Keratinocyte (primary cell): ENCODE measurements around the gene TMEM256. TPM values are rescaled to one million over a fixed set of nuclear protein-coding genes. Genes with fewer than 3 reads are reported as not detected.

Experiments
- DNase-seq: peaks from one replicate; pipeline ENCODE4 v3.0.0-alpha.2; 2011; ENCODE audit warnings: low read depth, missing footprints, low spot score
- FAIRE-seq: peaks from 2 replicates; lab custom pipeline; 2011; peaks lifted over from hg19 to GRCh38; lab: Jason Lieb, UNC
- H2AFZ ChIP-seq: 2 replicates; pipeline ENCODE4 v1.6.0; 2012; ENCODE audit warnings: low read length, control low read depth, inconsistent platforms; ENCODE audit not compliant: control insufficient read depth
- H3K27ac ChIP-seq: 2 replicates; pipeline ENCODE4 v1.5.1; 2011; ENCODE audit warnings: low read length; ENCODE audit not compliant: control insufficient read depth, insufficient read depth
- H3K27me3 ChIP-seq: 3 replicates; pipeline ENCODE4 v1.6.0; 2011; ENCODE audit warnings: low read length; ENCODE audit not compliant: control insufficient read depth, insufficient read depth; ENCODE audit errors: extremely low read depth
- H3K36me3 ChIP-seq, 2 experiments: 2 replicates in 1 of 2; 3 replicates in 1 of 2; pipeline ENCODE4 v1.5.1; 2011; ENCODE audit warnings: low read length in 2 of 2, mild to moderate bottlenecking in 1 of 2; ENCODE audit not compliant: control insufficient read depth in 2 of 2, insufficient read depth in 2 of 2; ENCODE audit errors: extremely low read depth in 1 of 2
- H3K4me1 ChIP-seq: 3 replicates; pipeline ENCODE4 v1.5.1; 2011; ENCODE audit warnings: low read length; ENCODE audit not compliant: control insufficient read depth, insufficient read depth; ENCODE audit errors: extremely low read depth
- H3K4me2 ChIP-seq: 3 replicates; pipeline ENCODE4 v1.6.0; 2011; ENCODE audit warnings: low read depth, low read length; ENCODE audit not compliant: control insufficient read depth, insufficient read depth; ENCODE audit errors: extremely low read depth
- H3K4me3 ChIP-seq, 3 experiments: fragments of 200-600 bp in 1 of 3; sonication (generic) in 1 of 3; 2 replicates in 2 of 3; 3 replicates in 1 of 3; pipeline ENCODE4 v1.5.1; 2011 to 2016; ENCODE audit warnings: low read length in 3 of 3, mild to moderate bottlenecking in 3 of 3, control low read depth in 2 of 3, inconsistent platforms in 1 of 3, low read depth in 1 of 3, mixed read lengths in 1 of 3, mixed run types in 1 of 3, moderate library complexity in 1 of 3; ENCODE audit not compliant: control insufficient read depth in 2 of 3, insufficient read depth in 2 of 3; ENCODE audit errors: extremely low read depth in 1 of 3
- H3K79me2 ChIP-seq: 2 replicates; pipeline ENCODE4 v1.6.0; 2012; ENCODE audit warnings: low read length; ENCODE audit not compliant: control insufficient read depth, insufficient read depth
- H3K9ac ChIP-seq: 3 replicates; pipeline ENCODE4 v1.6.0; 2011; ENCODE audit warnings: low read length; ENCODE audit not compliant: control insufficient read depth, insufficient read depth; ENCODE audit errors: extremely low read depth
- H3K9me1 ChIP-seq: 3 replicates; pipeline ENCODE4 v1.6.0; 2011; ENCODE audit warnings: low read length; ENCODE audit not compliant: control insufficient read depth, insufficient read depth; ENCODE audit errors: extremely low read depth
- H3K9me3 ChIP-seq: 2 replicates; pipeline ENCODE4 v1.5.1; 2012; ENCODE audit warnings: low read depth, low read length; ENCODE audit not compliant: control insufficient read depth
- H4K20me1 ChIP-seq: 3 replicates; pipeline ENCODE4 v1.6.0; 2011; ENCODE audit warnings: low read length; ENCODE audit not compliant: control insufficient read depth, insufficient read depth; ENCODE audit errors: extremely low read depth
- EZH2 ChIP-seq: IDR thresholded peaks from one replicate; pipeline ENCODE4 v1.6.1; 2012; ENCODE audit warnings: inconsistent platforms, mild to moderate bottlenecking, low read length, moderate library complexity
- dilution Hi-C: fragments of 300-500 bp; cut with MboI; formaldehyde crosslinking; loops from one replicate; pipeline ENCODE4 v1.7.0; 2020; ENCODE audit warnings: low sequenced_read_pairs; ENCODE audit not compliant: extremely low pct_ligation_motif_present
- polyA plus RNA-seq, 5 experiments: library from polyadenylated mRNA; depleted of rRNA in 3 of 5; stranded (reverse) in 3 of 5; stranded (forward) in 1 of 5; unstranded in 1 of 5; fragments of >200 nt; gene quantifications; 1 replicate in 1 of 5; 2 replicates in 3 of 5; 3 replicates in 1 of 5; pipeline versions ENCODE4 v1.2.1 to v1.2.3, GENCODE V29; 2011 to 2012; ENCODE audit warnings: missing spikeins in 2 of 5, low read depth in 1 of 5, low replicate concordance in 1 of 5
- TF ChIP-seq, protein P1 (sequence below), 3 experiments: IDR thresholded peaks in 1 of 3; conservative IDR thresholded peaks in 1 of 3; optimal IDR thresholded peaks in 1 of 3; 2 replicates in 2 of 3; 3 replicates in 1 of 3; pipeline versions ENCODE3 to v1.5.1; 2011; ENCODE audit warnings: low read length in 3 of 3, mild to moderate bottlenecking in 3 of 3, moderate library complexity in 2 of 3, control low read depth in 1 of 3, inconsistent platforms in 1 of 3; ENCODE audit not compliant: insufficient read depth in 2 of 3; ENCODE audit errors: extremely low read depth in 1 of 3

TMEM256 gene
- polyA plus RNA-seq, 1 donor (not counting 4 experiments of a cell fraction or from before 2014, with no cell fraction given), result 68.1 TPM

GRCh38 chr17:7423679-7424078 lies 19.8 kb upstream of the TMEM256 start:
- FAIRE-seq (no peak), DNase-seq (no peak)
- no peaks in the 10 kb centered on the region for H3K79me2 ChIP-seq
- H3K4me2 ChIP-seq, result no peak overlapping the region
- H3K27me3 ChIP-seq, result no peaks in the 10 kb centered on the region
- H4K20me1 ChIP-seq, result no peaks in the 10 kb centered on the region
- TF ChIP-seq, protein P1, sequence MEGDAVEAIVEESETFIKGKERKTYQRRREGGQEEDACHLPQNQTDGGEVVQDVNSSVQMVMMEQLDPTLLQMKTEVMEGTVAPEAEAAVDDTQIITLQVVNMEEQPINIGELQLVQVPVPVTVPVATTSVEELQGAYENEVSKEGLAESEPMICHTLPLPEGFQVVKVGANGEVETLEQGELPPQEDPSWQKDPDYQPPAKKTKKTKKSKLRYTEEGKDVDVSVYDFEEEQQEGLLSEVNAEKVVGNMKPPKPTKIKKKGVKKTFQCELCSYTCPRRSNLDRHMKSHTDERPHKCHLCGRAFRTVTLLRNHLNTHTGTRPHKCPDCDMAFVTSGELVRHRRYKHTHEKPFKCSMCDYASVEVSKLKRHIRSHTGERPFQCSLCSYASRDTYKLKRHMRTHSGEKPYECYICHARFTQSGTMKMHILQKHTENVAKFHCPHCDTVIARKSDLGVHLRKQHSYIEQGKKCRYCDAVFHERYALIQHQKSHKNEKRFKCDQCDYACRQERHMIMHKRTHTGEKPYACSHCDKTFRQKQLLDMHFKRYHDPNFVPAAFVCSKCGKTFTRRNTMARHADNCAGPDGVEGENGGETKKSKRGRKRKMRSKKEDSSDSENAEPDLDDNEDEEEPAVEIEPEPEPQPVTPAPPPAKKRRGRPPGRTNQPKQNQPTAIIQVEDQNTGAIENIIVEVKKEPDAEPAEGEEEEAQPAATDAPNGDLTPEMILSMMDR (optimal IDR thresholded peaks at IDR 0.05 in 1 of 3, IDR thresholded peaks at IDR 0.05 in 1 of 3, conservative IDR thresholded peaks at IDR 0.05 in 1 of 3; ENCODE audit: extremely low read depth in 1 of 3, insufficient read depth in 2 of 3, low read length in 3 of 3), result no peak
- TF ChIP-seq EZH2, result no peak
- dilution Hi-C loops, result no loop called here
- H3K4me1 ChIP-seq, result no peaks in the 10 kb centered on the region
- H3K4me3 ChIP-seq, result no peak overlapping the region
- no peak overlapping the region for H3K27ac ChIP-seq
- no peak overlapping the region for H2AFZ ChIP-seq
- no peaks in the 10 kb centered on the region for H3K9me3 ChIP-seq
- H3K9me1 ChIP-seq, result no peaks in the 10 kb centered on the region
- no peak overlapping the region for H3K9ac ChIP-seq
- no peaks in the 10 kb centered on the region for H3K36me3 ChIP-seq

DNA sequence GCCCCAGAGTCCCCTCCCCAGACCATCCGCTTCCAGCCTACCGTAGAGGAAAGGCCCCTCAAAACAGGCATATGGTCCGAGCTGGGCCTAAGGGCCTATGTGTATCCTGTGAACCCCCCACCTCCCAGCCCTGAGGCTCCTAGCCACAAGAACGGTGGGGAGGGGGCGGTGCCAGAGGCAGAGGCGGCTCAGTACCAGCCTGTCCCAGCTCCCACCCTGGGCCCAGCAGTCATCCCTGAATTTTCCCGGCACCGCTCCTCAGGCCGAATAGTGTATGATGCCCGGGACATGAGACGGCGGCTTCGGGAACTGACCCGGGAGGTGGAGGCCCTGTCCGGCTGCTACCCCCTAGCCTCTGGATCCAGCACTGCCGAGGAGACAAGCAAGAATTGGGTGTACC lies 17.3 kb upstream of the TMEM256 start:
- Histone ChIP-seq H3K36me3 (peaks cover 0 to 3% of the 10 kb centered on the region in 2 experiments), H3K9me1 (no peaks in the 10 kb centered on the region), H3K27me3 (no peaks in the 10 kb centered on the region), H3K4me2 (no peak overlapping the region), H4K20me1 (no peaks in the 10 kb centered on the region), H2AFZ (no peak overlapping the region), H3K79me2 (no peaks in the 10 kb centered on the region), H3K9me3 (no peaks in the 10 kb centered on the region), H3K4me1 (no peaks in the 10 kb centered on the region), H3K27ac (no peak overlapping the region), H3K9ac (no peak overlapping the region), H3K4me3 (no peak overlapping the region)
- DNase-seq (no peak), FAIRE-seq (no peak)
- dilution Hi-C loops, result no loop called here
- no peak for TF ChIP-seq EZH2
- TF ChIP-seq, protein P1 (optimal IDR thresholded peaks at IDR 0.05 in 1 of 3, IDR thresholded peaks at IDR 0.05 in 1 of 3, conservative IDR thresholded peaks at IDR 0.05 in 1 of 3; ENCODE audit: extremely low read depth in 1 of 3, insufficient read depth in 2 of 3, low read length in 3 of 3), result no peak
